Measurements from ENCODE around the gene ZNF100. TPM values are rescaled to one million over a fixed set of nuclear protein-coding genes. Genes with fewer than 3 reads are reported as not detected.
A peak's percentile ranks its signal among the peaks of the same experiment; 100 is the strongest.
"Not testable (repeated sequence)": the region's sequence is repeated elsewhere in the genome, so short reads cannot be mapped to it uniquely, and the experiment has no call there.

ZNF100 gene
- 10 to 100 TPM in 5 of 6 donors, 1 to 10 TPM in 1; 9.2 to 31.2 (median 25.0) TPM for polyA plus RNA-seq (ENCODE audit: low read depth in 6 of 6)

DNA sequence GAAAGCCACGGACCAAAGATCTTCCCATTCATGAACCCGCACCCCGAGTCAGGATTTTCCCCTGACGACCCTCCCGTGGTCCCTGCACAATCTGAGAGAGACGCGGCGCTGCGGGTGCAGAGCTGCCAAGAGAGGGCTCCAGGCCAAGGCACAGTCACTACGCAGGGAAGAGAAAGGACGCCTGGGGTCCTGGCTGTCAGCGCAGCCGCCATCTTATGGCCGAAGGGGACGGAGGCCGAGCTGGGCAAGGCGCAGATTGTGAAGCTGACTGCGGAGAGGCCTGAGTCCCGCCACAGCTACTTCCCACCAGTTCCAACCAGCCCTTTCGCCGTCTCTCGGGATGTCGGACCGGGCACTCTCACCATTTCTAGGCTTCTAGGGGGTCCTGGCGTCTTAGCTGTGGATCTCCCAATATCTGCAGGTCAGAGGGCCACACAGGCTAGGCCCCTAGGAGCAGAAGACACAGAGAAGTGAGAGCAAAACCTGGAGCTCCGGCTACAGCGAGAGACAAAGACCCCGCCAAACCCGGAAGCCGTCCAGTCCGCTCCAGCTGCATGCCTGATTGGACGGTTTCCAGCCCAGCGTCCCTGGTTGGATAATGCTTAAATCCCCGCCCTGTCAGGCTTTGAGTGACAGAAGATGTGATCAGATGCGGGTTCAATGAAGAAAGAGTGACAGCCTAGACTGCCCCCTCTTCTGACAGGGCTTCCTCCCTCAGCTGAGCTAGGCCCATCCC is at the start of gene ZNF100:
Gene ZNF100, minus strand, starts transcription at position 515 of the 736 bp plus-strand sequence. Its CDS starts 150 bp downstream, at position 365.
- ATAC-seq (ENCODE audit: low read depth in 2 of 2) (peak; percentile 95 to 97), DNase-seq (peak; percentile 79)
- Mint-ChIP-seq H3K27ac (peak within 1 kb of the TSS; percentile 84 to 98 (median 93)), H3K36me3 (peaks cover 8 to 20% of the 10 kb centered on the region in 2 donors), H3K27me3 (no peaks in the 10 kb centered on the region), H3K4me3 (peak within 1 kb of the TSS; percentile 91 to 99 (median 97)), H3K9me3 (no peaks in the 10 kb centered on the region), H3K4me1 (peaks cover 12 to 33% (median 19%) of the 10 kb centered on the region in 3 donors)

DNA sequence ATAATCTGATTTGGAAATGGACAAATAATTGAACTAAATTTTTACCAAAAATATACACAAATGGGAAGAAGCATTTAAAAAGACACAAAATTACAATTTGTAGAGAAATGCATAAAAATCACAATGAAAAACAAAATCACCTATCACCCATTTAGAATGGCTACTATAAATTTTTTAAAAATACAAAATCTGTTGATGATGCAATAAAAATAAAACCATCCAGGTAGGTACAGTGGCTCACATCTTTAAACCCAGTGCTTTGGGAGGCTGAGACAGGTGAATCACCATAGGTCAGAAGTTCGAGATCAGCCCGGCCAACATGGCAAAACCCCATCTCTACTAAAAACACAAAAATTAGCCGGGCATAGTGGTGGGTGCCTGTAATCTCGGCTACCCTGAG is 45.1 kb upstream of the ZNF100 start:
- H3K27me3 Mint-ChIP-seq = no peaks in the 10 kb centered on the region
- no peaks in the 10 kb centered on the region for H3K4me1 Mint-ChIP-seq
- H3K9me3 Mint-ChIP-seq = peaks cover 0 to 85% (median 61%) of the 10 kb centered on the region in 7 donors
- DNase-seq (no peak), ATAC-seq (ENCODE audit: low read depth in 2 of 2) (no peak)
- no peak overlapping the region for H3K4me3 Mint-ChIP-seq
- H3K27ac Mint-ChIP-seq = no peak overlapping the region
- peaks cover 42 to 57% of the 10 kb centered on the region in 2 donors for H3K36me3 Mint-ChIP-seq

DNA sequence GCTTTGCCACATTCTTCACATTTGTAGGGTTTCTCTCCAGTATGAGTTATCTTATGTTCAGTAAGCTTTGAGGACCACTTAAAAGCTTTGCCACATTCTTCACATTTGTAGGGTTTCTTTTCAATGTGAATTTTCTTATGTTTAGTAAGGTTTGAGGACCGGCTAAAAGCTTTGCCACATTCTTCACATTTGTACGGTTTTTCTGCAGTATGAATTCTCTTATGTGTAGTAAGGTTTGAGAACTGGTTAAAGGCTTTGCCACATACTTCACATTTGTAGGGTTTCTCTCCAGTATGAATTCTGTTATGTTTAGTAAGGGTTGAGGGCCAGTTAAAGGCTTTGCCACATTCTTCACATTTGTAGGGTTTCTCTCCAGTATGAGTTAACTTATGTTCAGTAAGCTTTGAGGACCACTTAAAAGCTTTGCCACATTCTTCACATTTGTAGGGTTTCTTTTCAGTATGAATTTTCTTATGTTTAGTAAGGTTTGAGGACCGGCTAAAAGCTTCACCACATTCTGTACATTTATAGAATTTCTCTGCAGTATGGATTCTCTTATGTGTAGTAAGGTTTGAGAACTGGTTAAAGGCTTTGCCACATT is 41.1 kb upstream of the ZNF100 start:
- not testable (repeated sequence) for H3K27ac Mint-ChIP-seq; H3K27me3 Mint-ChIP-seq; H3K4me3 Mint-ChIP-seq; ATAC-seq (ENCODE audit: low read depth in 2 of 2); DNase-seq; H3K4me1 Mint-ChIP-seq
- Mint-ChIP-seq H3K9me3 (peaks cover 0 to 87% (median 66%) of the 10 kb centered on the region in 7 donors), H3K36me3 (peaks cover 28 to 31% of the 10 kb centered on the region in 2 donors)

DNA sequence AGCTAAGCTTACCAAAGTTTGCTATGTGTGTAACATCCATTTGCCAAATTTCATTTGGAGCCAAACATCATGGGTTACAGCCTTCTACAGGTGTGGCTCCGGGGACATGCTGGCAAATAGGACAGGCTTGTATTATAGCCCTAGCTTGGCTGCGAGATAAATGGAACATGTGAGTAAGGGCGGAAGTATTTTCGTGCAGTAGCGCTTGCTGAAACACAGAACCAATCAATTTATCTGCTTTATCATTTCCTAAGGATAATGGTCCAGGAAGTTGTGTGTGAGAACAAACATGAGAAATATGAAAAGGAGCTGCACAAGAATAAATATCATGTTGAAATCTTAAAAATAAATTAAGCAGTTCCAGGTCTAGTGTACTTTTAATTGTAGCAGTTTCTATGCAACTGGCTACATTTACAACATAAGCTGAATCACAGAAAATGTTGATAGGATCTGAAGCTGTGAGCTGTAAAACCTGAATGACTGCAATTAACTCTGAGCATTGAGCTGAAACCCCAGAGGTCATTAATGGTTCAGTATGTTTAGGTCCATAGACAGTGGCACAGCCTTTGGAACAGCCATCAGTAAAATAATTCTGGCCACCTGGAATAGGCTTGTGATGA is 22.2 kb upstream of the ZNF100 start:
- peaks cover 4 to 31% (median 19%) of the 10 kb centered on the region in 7 donors for H3K9me3 Mint-ChIP-seq
- H3K4me3 Mint-ChIP-seq = no peak overlapping the region
- H3K27me3 Mint-ChIP-seq = peaks cover 0 to 4% (median 0%) of the 10 kb centered on the region in 3 donors
- ATAC-seq (ENCODE audit: low read depth in 2 of 2) = no peak
- H3K4me1 Mint-ChIP-seq = no peaks in the 10 kb centered on the region
- H3K36me3 Mint-ChIP-seq = no peaks in the 10 kb centered on the region
- peak overlapping the region in 1 of 6 donors; percentile 54 for H3K27ac Mint-ChIP-seq
- DNase-seq = no peak

DNA sequence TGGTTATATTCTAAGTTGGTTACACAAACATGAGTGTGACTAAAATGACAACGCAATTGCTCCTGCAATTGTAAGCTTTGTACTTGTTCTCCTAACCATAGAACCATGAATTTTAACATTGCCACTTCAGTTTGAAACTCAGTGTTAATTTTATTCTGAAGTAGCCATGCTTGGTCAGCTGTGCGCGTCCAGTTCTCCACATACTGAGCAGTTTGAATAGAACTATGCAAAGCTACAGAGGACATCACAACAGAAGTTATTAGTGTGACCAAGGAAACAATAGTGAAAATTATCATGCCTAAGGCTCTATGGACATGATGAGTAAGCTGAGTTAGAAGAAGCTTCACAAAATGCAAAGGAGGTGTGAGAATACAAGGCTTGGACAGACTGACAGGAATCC is 19.6 kb upstream of the ZNF100 start:
- Mint-ChIP-seq H3K27ac (no peak overlapping the region), H3K36me3 (no peaks in the 10 kb centered on the region), H3K27me3 (peaks cover 0 to 4% (median 0%) of the 10 kb centered on the region in 3 donors), H3K9me3 (peaks cover 4 to 25% (median 15%) of the 10 kb centered on the region in 7 donors), H3K4me1 (no peaks in the 10 kb centered on the region), H3K4me3 (no peak overlapping the region)
- DNase-seq (no peak), ATAC-seq (ENCODE audit: low read depth in 2 of 2) (no peak)

DNA sequence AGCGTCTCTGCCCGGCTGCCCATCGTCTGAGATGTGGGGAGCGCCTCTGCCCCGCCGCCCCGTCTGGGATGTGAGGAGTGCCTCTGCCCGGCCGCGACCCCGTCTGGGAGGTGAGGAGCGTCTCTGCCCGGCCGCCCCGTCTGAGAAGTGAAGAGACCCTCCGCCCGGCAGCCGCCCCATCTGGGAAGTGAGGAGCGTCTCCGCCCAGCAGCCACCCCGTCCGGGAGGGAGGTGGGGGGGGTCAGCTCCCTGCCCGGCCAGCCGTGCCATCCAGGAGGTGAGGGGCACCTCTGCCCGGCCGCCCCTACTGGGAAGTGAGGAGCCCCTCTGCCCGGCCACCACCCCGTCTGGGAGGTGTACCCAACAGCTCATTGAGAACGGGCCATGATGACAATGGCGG is 8.4 kb upstream of the ZNF100 start:
- not testable (repeated sequence) for H3K9me3 Mint-ChIP-seq; ATAC-seq (ENCODE audit: low read depth in 2 of 2); H3K4me1 Mint-ChIP-seq; DNase-seq; H3K27me3 Mint-ChIP-seq; H3K36me3 Mint-ChIP-seq; H3K4me3 Mint-ChIP-seq; H3K27ac Mint-ChIP-seq

DNA sequence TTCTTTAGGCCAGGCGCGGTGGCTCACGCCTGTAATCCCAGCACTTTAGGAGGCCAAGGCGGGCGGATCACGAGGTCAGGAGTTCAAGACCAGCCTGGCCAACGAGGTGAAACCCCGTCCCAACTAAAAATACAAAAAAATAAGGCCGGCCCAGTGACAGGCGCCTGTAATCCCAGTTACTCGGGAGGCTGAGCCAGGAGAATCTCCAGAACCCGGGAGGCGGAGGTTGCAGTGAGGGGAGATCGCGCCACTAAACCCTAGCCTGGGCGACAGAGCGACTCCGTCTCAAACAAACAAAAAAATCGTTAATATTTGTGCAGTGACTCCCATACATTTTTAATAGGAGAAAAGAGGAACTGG is 694 bp downstream of the ZNF100 start:
- H3K27ac Mint-ChIP-seq = peak overlapping the region; percentile 84 to 98 (median 93)
- peak overlapping the region; percentile 91 to 99 (median 97) for H3K4me3 Mint-ChIP-seq
- peaks cover 14 to 36% (median 19%) of the 10 kb centered on the region in 3 donors for H3K4me1 Mint-ChIP-seq
- H3K36me3 Mint-ChIP-seq = peaks cover 8 to 25% of the 10 kb centered on the region in 2 donors
- H3K27me3 Mint-ChIP-seq, H3K9me3 Mint-ChIP-seq, DNase-seq: not testable (repeated sequence)
- peak; percentile 2 to 4 for ATAC-seq (ENCODE audit: low read depth in 2 of 2)

DNA sequence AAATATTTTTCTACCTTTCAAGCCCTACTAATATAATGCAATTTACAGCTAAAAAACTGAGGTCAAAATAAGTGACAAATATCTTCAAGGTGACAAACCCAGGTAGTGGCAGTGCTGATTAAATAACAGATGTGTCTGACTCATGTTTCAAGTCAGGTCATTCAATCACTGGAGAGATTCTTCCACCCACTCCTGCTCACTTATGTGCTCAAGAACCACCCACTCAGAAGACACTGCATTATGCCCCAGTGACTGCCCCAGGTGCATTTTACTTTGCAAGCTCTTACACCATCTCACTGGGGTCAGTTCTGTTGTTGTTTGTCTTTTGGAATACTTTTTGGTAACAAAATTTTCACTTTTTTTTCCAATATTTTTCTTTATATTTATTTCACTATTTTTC is 2.2 kb downstream of the ZNF100 start:
- Mint-ChIP-seq H3K27ac (peak overlapping the region in 2 of 6 donors; percentile 44 to 50), H3K27me3 (no peaks in the 10 kb centered on the region), H3K4me1 (peaks cover 16 to 44% (median 19%) of the 10 kb centered on the region in 3 donors), H3K4me3 (peak overlapping the region in 2 of 8 donors; percentile 98 to 99), H3K9me3 (peaks cover 0 to 5% (median 0%) of the 10 kb centered on the region in 7 donors), H3K36me3 (peaks cover 8 to 30% of the 10 kb centered on the region in 2 donors)
- DNase-seq = no peak
- no peak for ATAC-seq (ENCODE audit: low read depth in 2 of 2)

DNA sequence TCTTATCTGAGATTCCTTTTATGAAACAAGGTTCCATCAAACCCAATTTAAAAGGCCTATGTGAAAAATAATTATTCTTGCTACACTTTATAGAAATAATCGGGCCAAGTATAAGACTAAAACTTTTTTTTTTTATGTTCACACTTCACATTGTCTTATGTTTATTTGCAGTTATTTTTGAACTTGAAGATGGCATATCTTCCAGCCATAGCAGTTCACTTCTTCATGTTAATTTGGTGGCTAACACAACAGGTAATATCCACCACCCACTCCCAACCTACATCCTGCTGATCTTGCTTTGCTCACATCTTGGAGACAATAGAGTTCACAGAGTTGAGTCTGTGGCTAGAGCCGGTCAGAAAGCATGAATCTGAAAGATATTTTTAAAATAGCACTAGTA is 5.8 kb downstream of the ZNF100 start:
- H3K4me1 Mint-ChIP-seq = peaks cover 14 to 49% (median 34%) of the 10 kb centered on the region in 3 donors
- not testable (repeated sequence) for DNase-seq; H3K4me3 Mint-ChIP-seq; H3K9me3 Mint-ChIP-seq; H3K27ac Mint-ChIP-seq; H3K27me3 Mint-ChIP-seq; ATAC-seq (ENCODE audit: low read depth in 2 of 2)
- peaks cover 29 to 46% of the 10 kb centered on the region in 2 donors for H3K36me3 Mint-ChIP-seq

DNA sequence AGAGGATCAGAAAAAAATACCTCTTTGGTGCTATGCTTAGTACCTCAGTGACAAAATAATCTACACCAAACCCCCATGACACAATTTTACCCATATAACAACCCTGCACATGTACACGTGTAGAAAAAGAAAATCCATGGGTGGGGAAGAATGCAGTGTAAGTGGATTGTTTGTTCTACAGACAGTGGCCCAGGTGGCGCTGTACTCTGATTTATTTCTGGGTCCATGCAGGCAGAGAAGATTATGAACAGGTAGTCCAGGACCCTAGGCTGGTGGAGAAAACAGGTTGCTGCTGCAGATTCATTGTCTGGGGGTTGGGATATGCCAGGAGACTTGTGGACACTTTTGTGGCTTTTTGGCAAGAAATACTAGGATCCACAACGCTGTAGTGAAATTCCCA is 9.1 kb downstream of the ZNF100 start:
- no peak overlapping the region for H3K4me3 Mint-ChIP-seq
- H3K27ac Mint-ChIP-seq = peak overlapping the region in 1 of 6 donors; percentile 22
- H3K4me1 Mint-ChIP-seq = peaks cover 11 to 33% (median 27%) of the 10 kb centered on the region in 3 donors
- peaks cover 33 to 55% of the 10 kb centered on the region in 2 donors for H3K36me3 Mint-ChIP-seq
- ATAC-seq (ENCODE audit: low read depth in 2 of 2) = no peak
- H3K9me3 Mint-ChIP-seq = peaks cover 0 to 19% (median 5%) of the 10 kb centered on the region in 7 donors
- no peaks in the 10 kb centered on the region for H3K27me3 Mint-ChIP-seq
- no peak for DNase-seq

DNA sequence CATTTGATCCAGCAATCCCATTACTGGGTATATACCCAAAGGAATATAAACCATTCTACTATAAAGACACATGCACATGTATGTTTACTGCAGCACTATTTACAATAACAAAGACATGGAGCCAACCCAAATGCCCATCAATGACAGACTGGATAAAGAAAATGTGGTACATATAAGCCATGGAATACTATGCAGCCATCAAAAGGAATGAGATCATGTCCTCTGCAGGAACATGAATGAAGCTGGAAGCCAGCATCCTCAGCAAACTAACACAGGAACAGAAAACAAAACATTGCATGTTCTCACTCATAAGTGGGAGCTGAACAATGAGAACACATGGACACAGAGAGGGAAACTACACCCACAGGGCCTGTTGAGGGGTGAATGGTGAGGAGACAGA is 11.8 kb downstream of the ZNF100 start:
- H3K27ac Mint-ChIP-seq; ATAC-seq (ENCODE audit: low read depth in 2 of 2); DNase-seq; H3K4me3 Mint-ChIP-seq; H3K27me3 Mint-ChIP-seq: not testable (repeated sequence)
- H3K4me1 Mint-ChIP-seq = peaks cover 11 to 27% (median 21%) of the 10 kb centered on the region in 3 donors
- H3K36me3 Mint-ChIP-seq = peaks cover 49 to 54% of the 10 kb centered on the region in 2 donors
- H3K9me3 Mint-ChIP-seq = peaks cover 0 to 14% (median 5%) of the 10 kb centered on the region in 7 donors

DNA sequence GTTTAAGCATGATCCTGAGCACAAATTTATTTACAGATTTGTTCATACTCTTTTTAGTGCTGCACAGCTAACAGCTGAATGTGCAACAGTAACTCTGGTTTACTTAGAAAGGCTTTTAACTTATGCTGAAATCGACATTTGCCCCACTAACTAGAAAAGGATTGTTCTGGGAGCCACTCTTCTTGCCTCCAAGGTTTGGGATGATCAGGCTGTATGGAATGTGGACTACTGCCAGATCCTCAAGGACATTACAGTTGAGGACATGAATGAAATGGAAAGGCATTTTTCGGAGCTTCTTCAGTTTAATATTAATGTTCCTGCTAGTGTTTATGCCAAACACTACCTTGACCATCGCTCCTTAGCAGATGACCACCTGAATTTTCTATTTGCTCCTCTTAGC is 16.0 kb downstream of the ZNF100 start:
- Mint-ChIP-seq H3K4me1 (peaks cover 4 to 22% (median 9%) of the 10 kb centered on the region in 3 donors), H3K4me3 (no peak overlapping the region), H3K9me3 (peaks cover 0 to 24% (median 5%) of the 10 kb centered on the region in 7 donors), H3K27ac (no peak overlapping the region), H3K36me3 (peaks cover 45 to 59% of the 10 kb centered on the region in 2 donors), H3K27me3 (no peaks in the 10 kb centered on the region)
- DNase-seq = no peak
- ATAC-seq (ENCODE audit: low read depth in 2 of 2) = no peak

DNA sequence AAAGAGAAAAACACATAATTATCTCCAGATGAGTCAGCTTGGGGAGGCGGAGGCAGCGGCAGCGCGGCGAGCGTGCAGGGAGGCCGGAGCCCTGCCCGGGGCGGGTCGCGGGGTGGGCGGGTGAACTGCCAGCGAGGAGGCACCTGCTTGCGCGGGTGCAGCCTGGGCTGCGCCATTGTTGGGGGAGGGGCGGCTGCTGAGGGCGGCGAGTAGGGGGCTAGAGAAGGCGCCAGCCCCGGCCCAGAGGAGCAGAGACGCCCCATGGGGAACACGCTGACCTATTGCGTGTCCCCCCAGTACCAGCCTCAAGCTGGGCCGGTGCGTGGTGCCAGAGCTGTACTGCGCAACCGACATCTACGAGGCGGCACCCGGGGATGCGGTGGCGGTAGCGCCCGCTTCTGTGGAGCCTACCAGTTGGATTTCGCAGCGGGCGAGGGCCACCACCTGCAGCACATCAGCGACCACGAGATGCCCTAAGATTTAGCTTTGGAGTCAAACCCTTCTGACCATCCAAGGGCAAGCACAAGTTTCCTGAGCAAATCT is 16.7 kb downstream of the ZNF100 start:
- H3K27ac Mint-ChIP-seq = no peak overlapping the region
- peaks cover 0 to 19% (median 6%) of the 10 kb centered on the region in 3 donors for H3K4me1 Mint-ChIP-seq
- no peak overlapping the region for H3K4me3 Mint-ChIP-seq
- DNase-seq (no peak), ATAC-seq (ENCODE audit: low read depth in 2 of 2) (no peak)
- peaks cover 0 to 21% (median 4%) of the 10 kb centered on the region in 7 donors for H3K9me3 Mint-ChIP-seq
- H3K36me3 Mint-ChIP-seq = peaks cover 37 to 55% of the 10 kb centered on the region in 2 donors
- H3K27me3 Mint-ChIP-seq = no peaks in the 10 kb centered on the region

Measured in naive B cell (primary cell).